ENCODE data around the gene PRKCE. TPM values are rescaled to one million over a fixed set of nuclear protein-coding genes. Genes with fewer than 3 reads are reported as not detected.
A peak's percentile ranks its signal among the peaks of the same experiment; 100 is the strongest.

Gene PRKCE
- total and polyA plus RNA-seq, 2 experiments from 2014 or later, result 0.94 to 1.2 TPM

DNA sequence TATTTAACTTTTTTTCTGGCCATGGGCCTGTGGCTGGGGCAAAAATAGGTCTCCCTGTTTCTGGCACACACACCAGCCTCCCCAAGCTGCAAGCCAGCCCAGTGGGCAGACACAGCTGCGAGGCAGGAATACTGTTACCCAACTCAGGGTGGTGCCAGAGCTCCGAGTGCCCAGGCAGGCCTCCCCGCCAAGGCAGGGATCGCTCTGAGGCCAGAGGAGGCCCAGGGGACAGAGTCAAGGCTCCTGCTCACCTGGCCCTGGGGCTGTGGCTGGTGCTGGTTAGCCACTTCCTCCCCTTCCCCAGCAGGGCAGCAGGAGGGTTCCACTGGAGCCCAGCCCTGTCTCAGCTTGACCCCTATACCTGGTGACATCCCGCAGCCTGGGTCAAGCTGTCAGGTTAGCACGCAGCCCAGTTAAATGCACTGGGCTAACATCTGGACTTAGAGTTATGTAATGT is 578.7 kb downstream of the PRKCE start:
- Histone ChIP-seq H3K4me3 (no peak overlapping the region), H3K4me1 (ENCODE audit: insufficient read depth) (peaks cover 21% of the 10 kb centered on the region), H3K27ac (ENCODE audit: low read depth) (peak overlapping the region; percentile 84; the same call in 1 of the 2 replicates), H4K20me1 (replicated peaks; ENCODE audit: insufficient read depth) (no peaks in the 10 kb centered on the region), H3K79me2 (replicated peaks; ENCODE audit: insufficient read depth) (no peaks in the 10 kb centered on the region), H3K27me3 (ENCODE audit: insufficient read depth) (no peaks in the 10 kb centered on the region), H3K9me2 (ENCODE audit: insufficient read depth) (peaks cover 10% of the 10 kb centered on the region; the same call in 1 of the 2 replicates), H3K36me3 (ENCODE audit: insufficient read depth) (no peaks in the 10 kb centered on the region), H3F3A (replicated peaks; ENCODE audit: low read depth) (no peaks in the 10 kb centered on the region), H3K4me2 (peak overlapping the region; percentile 13), H2AFZ (peak overlapping the region; percentile 38; the same call in 1 of the 2 replicates)
- TF ChIP-seq NANOG (IDR thresholded peaks at IDR 0.05; ENCODE audit: borderline replicate concordance) (no peak), STAT1 (IDR thresholded peaks at IDR 0.05; ENCODE audit: unreplicated experiment) (no peak), CTCF (conservative IDR thresholded peaks at IDR 0.05; ENCODE audit: low read depth in 2 of 2) (peak; percentile 16 to 36; a peak in 3 of 4 replicates), ZNF114 (CRISPR knock-in tag; IDR thresholded peaks at IDR 0.05) (no peak)
- H3K27ac Mint-ChIP-seq, result peak overlapping the region; percentile 58
- no peaks in the 10 kb centered on the region; the same call in 2 of the 3 replicates for H3K9me3 Mint-ChIP-seq
- 0 out of 3 replicates have a peak overlapping the region, but pooled peaks have one; percentile 27 for H3K4me3 Mint-ChIP-seq
- no peaks in the 10 kb centered on the region for H3K36me3 Mint-ChIP-seq (ENCODE audit: low read depth)
- DNase-seq (ENCODE audit: low spot score), result peak; percentile 34
- peak; percentile 75 for ATAC-seq
- H3K27me3 Mint-ChIP-seq (ENCODE audit: insufficient read depth, low read depth, poor library complexity), result peaks cover 8% of the 10 kb centered on the region
- H3K4me1 Mint-ChIP-seq, result peaks cover 44% of the 10 kb centered on the region

DNA sequence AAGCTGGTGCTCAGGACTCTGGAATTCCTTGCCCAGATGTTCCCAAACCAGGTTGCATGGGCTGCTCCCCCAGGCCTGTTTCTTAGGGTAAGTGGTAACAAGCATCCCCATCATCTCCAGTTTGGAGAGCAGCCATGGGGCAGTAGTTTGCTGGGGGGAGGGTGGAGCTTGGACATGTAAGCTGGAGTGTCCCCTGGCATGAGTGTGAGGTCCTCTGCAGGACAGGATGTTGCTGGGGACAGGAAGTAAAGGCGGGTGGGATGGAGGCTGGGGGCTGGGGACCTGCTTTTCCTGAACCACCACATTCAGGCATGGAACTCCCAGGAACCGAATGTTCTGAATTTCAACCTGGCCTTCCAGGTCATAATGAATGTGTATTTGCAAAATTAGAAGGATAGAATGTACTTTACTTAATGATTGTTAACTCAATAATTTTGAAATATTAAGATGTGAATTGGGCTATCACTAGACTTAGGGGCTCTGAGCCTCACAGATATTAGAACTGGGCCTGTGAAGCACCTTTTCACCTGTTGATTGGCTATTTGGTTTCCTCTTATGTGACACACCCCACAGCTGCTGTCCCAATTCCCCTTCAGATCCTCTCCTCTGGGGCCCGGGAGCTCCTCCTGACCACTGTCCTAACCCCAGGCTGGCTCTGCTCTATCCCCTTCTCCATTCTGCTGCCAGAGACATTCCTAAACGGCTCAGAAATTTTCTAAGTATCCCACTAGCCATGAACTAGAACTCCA is 579.4 kb downstream of the PRKCE start:
- DNase-seq (ENCODE audit: low spot score), result no peak
- H3F3A ChIP-seq (replicated peaks; ENCODE audit: low read depth), result no peaks in the 10 kb centered on the region
- Mint-ChIP-seq H3K27me3 (ENCODE audit: insufficient read depth, low read depth, poor library complexity) (peaks cover 8% of the 10 kb centered on the region), H3K36me3 (ENCODE audit: low read depth) (no peaks in the 10 kb centered on the region), H3K4me3 (no peak overlapping the region), H3K27ac (no peak overlapping the region), H3K4me1 (peaks cover 44% of the 10 kb centered on the region), H3K9me3 (no peaks in the 10 kb centered on the region; the same call in 2 of the 3 replicates)
- no peak overlapping the region for H3K27ac ChIP-seq (ENCODE audit: low read depth)
- no peak overlapping the region for H3K4me3 ChIP-seq
- H3K4me1 ChIP-seq (ENCODE audit: insufficient read depth), result peaks cover 21% of the 10 kb centered on the region
- H3K36me3 ChIP-seq (ENCODE audit: insufficient read depth), result no peaks in the 10 kb centered on the region
- H3K27me3 ChIP-seq (ENCODE audit: insufficient read depth), result no peaks in the 10 kb centered on the region
- peak overlapping the region; percentile 38; the same call in 1 of the 2 replicates for H2AFZ ChIP-seq
- peaks cover 8% of the 10 kb centered on the region; the same call in 1 of the 2 replicates for H3K9me2 ChIP-seq (ENCODE audit: insufficient read depth)
- no peak for ATAC-seq
- H3K4me2 ChIP-seq, result no peak overlapping the region
- TF ChIP-seq ZNF114 (CRISPR knock-in tag; IDR thresholded peaks at IDR 0.05), result no peak
- H4K20me1 ChIP-seq (replicated peaks; ENCODE audit: insufficient read depth), result no peaks in the 10 kb centered on the region
- H3K79me2 ChIP-seq (replicated peaks; ENCODE audit: insufficient read depth), result no peaks in the 10 kb centered on the region

DNA sequence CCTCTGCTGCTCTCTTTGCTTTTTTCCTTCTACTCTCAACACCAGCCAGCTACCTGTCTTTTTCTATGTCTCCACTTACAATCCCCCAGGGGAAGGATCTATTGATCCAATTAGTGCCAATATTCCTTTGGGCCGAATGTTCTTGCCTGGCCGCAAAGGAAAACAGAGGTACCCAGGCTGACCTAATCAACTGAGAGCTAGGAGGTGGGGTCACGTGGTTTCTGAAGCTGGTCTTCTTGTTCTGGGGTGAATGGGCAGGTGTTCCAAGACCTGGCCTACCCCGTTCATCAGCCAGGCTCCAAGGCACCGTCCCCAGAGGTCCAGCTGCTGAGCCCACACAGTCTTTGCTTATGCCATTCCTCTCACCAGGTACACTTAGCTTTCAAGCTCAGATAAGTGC is 580.2 kb downstream of the PRKCE start:
- no peaks in the 10 kb centered on the region for H4K20me1 ChIP-seq (replicated peaks; ENCODE audit: insufficient read depth)
- peaks cover 44% of the 10 kb centered on the region for H3K4me1 Mint-ChIP-seq
- no peak overlapping the region for H3K27ac ChIP-seq (ENCODE audit: low read depth)
- no peaks in the 10 kb centered on the region for H3K79me2 ChIP-seq (replicated peaks; ENCODE audit: insufficient read depth)
- DNase-seq (ENCODE audit: low spot score) (no peak), ATAC-seq (no peak)
- no peaks in the 10 kb centered on the region for H3K36me3 Mint-ChIP-seq (ENCODE audit: low read depth)
- no peak overlapping the region for H2AFZ ChIP-seq
- no peak overlapping the region for H3K27ac Mint-ChIP-seq
- H3K27me3 ChIP-seq (ENCODE audit: insufficient read depth), result no peaks in the 10 kb centered on the region
- H3F3A ChIP-seq (replicated peaks; ENCODE audit: low read depth), result no peaks in the 10 kb centered on the region
- H3K4me2 ChIP-seq, result no peak overlapping the region
- peaks cover 8% of the 10 kb centered on the region; the same call in 1 of the 2 replicates for H3K9me2 ChIP-seq (ENCODE audit: insufficient read depth)
- TF ChIP-seq, protein P1, sequence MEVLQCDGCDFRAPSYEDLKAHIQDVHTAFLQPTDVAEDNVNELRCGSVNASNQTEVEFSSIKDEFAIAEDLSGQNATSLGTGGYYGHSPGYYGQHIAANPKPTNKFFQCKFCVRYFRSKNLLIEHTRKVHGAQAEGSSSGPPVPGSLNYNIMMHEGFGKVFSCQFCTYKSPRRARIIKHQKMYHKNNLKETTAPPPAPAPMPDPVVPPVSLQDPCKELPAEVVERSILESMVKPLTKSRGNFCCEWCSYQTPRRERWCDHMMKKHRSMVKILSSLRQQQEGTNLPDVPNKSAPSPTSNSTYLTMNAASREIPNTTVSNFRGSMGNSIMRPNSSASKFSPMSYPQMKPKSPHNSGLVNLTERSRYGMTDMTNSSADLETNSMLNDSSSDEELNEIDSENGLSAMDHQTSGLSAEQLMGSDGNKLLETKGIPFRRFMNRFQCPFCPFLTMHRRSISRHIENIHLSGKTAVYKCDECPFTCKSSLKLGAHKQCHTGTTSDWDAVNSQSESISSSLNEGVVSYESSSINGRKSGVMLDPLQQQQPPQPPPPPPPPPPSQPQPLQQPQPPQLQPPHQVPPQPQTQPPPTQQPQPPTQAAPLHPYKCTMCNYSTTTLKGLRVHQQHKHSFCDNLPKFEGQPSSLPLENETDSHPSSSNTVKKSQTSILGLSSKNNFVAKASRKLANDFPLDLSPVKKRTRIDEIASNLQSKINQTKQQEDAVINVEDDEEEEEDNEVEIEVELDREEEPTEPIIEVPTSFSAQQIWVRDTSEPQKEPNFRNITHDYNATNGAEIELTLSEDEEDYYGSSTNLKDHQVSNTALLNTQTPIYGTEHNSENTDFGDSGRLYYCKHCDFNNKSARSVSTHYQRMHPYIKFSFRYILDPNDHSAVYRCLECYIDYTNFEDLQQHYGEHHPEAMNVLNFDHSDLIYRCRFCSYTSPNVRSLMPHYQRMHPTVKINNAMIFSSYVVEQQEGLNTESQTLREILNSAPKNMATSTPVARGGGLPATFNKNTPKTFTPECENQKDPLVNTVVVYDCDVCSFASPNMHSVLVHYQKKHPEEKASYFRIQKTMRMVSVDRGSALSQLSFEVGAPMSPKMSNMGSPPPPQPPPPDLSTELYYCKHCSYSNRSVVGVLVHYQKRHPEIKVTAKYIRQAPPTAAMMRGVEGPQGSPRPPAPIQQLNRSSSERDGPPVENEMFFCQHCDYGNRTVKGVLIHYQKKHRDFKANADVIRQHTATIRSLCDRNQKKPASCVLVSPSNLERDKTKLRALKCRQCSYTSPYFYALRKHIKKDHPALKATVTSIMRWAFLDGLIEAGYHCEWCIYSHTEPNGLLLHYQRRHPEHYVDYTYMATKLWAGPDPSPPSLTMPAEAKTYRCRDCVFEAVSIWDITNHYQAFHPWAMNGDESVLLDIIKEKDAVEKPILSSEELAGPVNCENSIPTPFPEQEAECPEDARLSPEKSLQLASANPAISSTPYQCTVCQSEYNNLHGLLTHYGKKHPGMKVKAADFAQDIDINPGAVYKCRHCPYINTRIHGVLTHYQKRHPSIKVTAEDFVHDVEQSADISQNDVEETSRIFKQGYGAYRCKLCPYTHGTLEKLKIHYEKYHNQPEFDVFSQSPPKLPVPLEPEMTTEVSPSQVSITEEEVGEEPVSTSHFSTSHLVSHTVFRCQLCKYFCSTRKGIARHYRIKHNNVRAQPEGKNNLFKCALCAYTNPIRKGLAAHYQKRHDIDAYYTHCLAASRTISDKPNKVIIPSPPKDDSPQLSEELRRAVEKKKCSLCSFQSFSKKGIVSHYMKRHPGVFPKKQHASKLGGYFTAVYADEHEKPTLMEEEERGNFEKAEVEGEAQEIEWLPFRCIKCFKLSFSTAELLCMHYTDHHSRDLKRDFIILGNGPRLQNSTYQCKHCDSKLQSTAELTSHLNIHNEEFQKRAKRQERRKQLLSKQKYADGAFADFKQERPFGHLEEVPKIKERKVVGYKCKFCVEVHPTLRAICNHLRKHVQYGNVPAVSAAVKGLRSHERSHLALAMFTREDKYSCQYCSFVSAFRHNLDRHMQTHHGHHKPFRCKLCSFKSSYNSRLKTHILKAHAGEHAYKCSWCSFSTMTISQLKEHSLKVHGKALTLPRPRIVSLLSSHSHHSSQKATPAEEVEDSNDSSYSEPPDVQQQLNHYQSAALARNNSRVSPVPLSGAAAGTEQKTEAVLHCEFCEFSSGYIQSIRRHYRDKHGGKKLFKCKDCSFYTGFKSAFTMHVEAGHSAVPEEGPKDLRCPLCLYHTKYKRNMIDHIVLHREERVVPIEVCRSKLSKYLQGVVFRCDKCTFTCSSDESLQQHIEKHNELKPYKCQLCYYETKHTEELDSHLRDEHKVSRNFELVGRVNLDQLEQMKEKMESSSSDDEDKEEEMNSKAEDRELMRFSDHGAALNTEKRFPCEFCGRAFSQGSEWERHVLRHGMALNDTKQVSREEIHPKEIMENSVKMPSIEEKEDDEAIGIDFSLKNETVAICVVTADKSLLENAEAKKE (CRISPR knock-in tag; IDR thresholded peaks at IDR 0.05), result no peak
- no peak for TF ChIP-seq POLR2AphosphoS5 (IDR thresholded peaks at IDR 0.05; ENCODE audit: low read depth)
- no peak overlapping the region for H3K4me3 ChIP-seq
- no peaks in the 10 kb centered on the region; the same call in 2 of the 3 replicates for H3K9me3 Mint-ChIP-seq
- peaks cover 8% of the 10 kb centered on the region for H3K27me3 Mint-ChIP-seq (ENCODE audit: insufficient read depth, low read depth, poor library complexity)
- H3K36me3 ChIP-seq (ENCODE audit: insufficient read depth), result no peaks in the 10 kb centered on the region
- no peak overlapping the region for H3K4me3 Mint-ChIP-seq
- H3K4me1 ChIP-seq (ENCODE audit: insufficient read depth), result peaks cover 21% of the 10 kb centered on the region
